ENCODE measurements around the gene ZNF2.
A peak's percentile ranks its signal among the peaks of the same experiment; 100 is the strongest.

The ZNF2 gene

GRCh38 chr2:95203911-95204310 is 38.3 kb downstream of the ZNF2 start:
- no peak overlapping the region for H3K4me3 ChIP-seq (ENCODE audit: control insufficient read depth in 1 of 7, extremely low read depth in 1 of 7, insufficient read depth in 4 of 7, low read depth in 2 of 7, low read length in 6 of 7)
- H3K36me3 ChIP-seq (ENCODE audit: control insufficient read depth in 4 of 4, insufficient read depth in 4 of 4, low read length in 3 of 4) = peaks cover 0 to 4% (median 4%) of the 10 kb centered on the region in 4 experiments
- ChIA-PET CTCF (interaction anchor here (1.1 kb wide), 1 partner anchor 27 kb away, joined by 3 read pairs; no protein-coding TSS in a partner anchor), POLR2A (no interaction called here)
- H3K27ac ChIP-seq (ENCODE audit: insufficient read depth in 1 of 2, low read depth in 1 of 2, low read length in 2 of 2, poor library complexity in 1 of 2, severe bottlenecking in 2 of 2) = no peak overlapping the region
- peaks cover 0 to 13% (median 6%) of the 10 kb centered on the region in 4 experiments for H3K4me1 ChIP-seq (ENCODE audit: control extremely low read depth in 1 of 4, control insufficient read depth in 4 of 4, insufficient read depth in 4 of 4, low read length in 3 of 4)
- no peak for DNase-seq
- 97% methylated on average over 4 of the region's 4 CpGs for WGBS (ENCODE audit: insufficient coverage)
- H3K9me3 ChIP-seq (ENCODE audit: control extremely low read depth in 1 of 5, control insufficient read depth in 4 of 5, insufficient read depth in 2 of 5, low read depth in 1 of 5, low read length in 4 of 5) = peaks cover 0 to 14% (median 3%) of the 10 kb centered on the region in 5 experiments
- H3K27me3 ChIP-seq (replicated peaks in 2 of 5; ENCODE audit: control insufficient read depth in 4 of 5, insufficient read depth in 5 of 5, low read length in 4 of 5) = no peaks in the 10 kb centered on the region

- Histone ChIP-seq H3K4me3 (ENCODE audit: control insufficient read depth in 1 of 7, extremely low read depth in 1 of 7, insufficient read depth in 4 of 7, low read depth in 2 of 7, low read length in 6 of 7) (no peak overlapping the region), H3K36me3 (ENCODE audit: control insufficient read depth in 4 of 4, insufficient read depth in 4 of 4, low read length in 3 of 4) (peaks cover under 1 to 8% (median 8%) of the 10 kb centered on the region in 4 experiments), H3K27me3 (replicated peaks in 2 of 5; ENCODE audit: control insufficient read depth in 4 of 5, insufficient read depth in 5 of 5, low read length in 4 of 5) (no peaks in the 10 kb centered on the region), H3K27ac (ENCODE audit: insufficient read depth in 1 of 2, low read depth in 1 of 2, low read length in 2 of 2, poor library complexity in 1 of 2, severe bottlenecking in 2 of 2) (no peak overlapping the region), H3K9me3 (ENCODE audit: control extremely low read depth in 1 of 5, control insufficient read depth in 4 of 5, insufficient read depth in 2 of 5, low read depth in 1 of 5, low read length in 4 of 5) (peaks cover under 1 to 18% (median 6%) of the 10 kb centered on the region in 5 experiments), H3K4me1 (ENCODE audit: control extremely low read depth in 1 of 4, control insufficient read depth in 4 of 4, insufficient read depth in 4 of 4, low read length in 3 of 4) (peaks cover 0 to 13% (median 6%) of the 10 kb centered on the region in 4 experiments)
- ChIA-PET CTCF (interaction anchor here (1.1 kb wide), 1 partner anchor 26 kb away, joined by 3 read pairs; no protein-coding TSS in a partner anchor), POLR2A (no interaction called here)
- WGBS (ENCODE audit: insufficient coverage) = 100% methylated on average over 1 of the region's 2 CpGs
- no peak for DNase-seq
These were observed 38.8 kb downstream of the ZNF2 start for GRCh38 chr2:95204396-95204795.

- ChIA-PET CTCF (no interaction called here), POLR2A (no interaction called here)
- Histone ChIP-seq H3K4me3 (ENCODE audit: control insufficient read depth in 1 of 7, extremely low read depth in 1 of 7, insufficient read depth in 4 of 7, low read depth in 2 of 7, low read length in 6 of 7) (peak overlapping the region in 2 of 7 experiments; percentile 85 to 93), H3K36me3 (ENCODE audit: control insufficient read depth in 4 of 4, insufficient read depth in 4 of 4, low read length in 3 of 4) (peaks cover 8 to 20% (median 17%) of the 10 kb centered on the region in 4 experiments), H3K27me3 (replicated peaks in 2 of 5; ENCODE audit: control insufficient read depth in 4 of 5, insufficient read depth in 5 of 5, low read length in 4 of 5) (no peaks in the 10 kb centered on the region), H3K4me1 (ENCODE audit: control extremely low read depth in 1 of 4, control insufficient read depth in 4 of 4, insufficient read depth in 4 of 4, low read length in 3 of 4) (peaks cover 0 to 13% (median 6%) of the 10 kb centered on the region in 4 experiments), H3K9me3 (ENCODE audit: control extremely low read depth in 1 of 5, control insufficient read depth in 4 of 5, insufficient read depth in 2 of 5, low read depth in 1 of 5, low read length in 4 of 5) (peaks cover 6 to 26% (median 16%) of the 10 kb centered on the region in 5 experiments), H3K27ac (ENCODE audit: insufficient read depth in 1 of 2, low read depth in 1 of 2, low read length in 2 of 2, poor library complexity in 1 of 2, severe bottlenecking in 2 of 2) (no peak overlapping the region)
- WGBS (ENCODE audit: insufficient coverage) = 66% methylated on average over 8 of the region's 10 CpGs
- no peak for DNase-seq
These were observed 40.5 kb downstream of the ZNF2 start for GRCh38 chr2:95206096-95206495.

- Histone ChIP-seq H3K9me3 (ENCODE audit: control extremely low read depth in 1 of 5, control insufficient read depth in 4 of 5, insufficient read depth in 2 of 5, low read depth in 1 of 5, low read length in 4 of 5) (peaks cover 10 to 38% (median 27%) of the 10 kb centered on the region in 5 experiments), H3K27me3 (replicated peaks in 2 of 5; ENCODE audit: control insufficient read depth in 4 of 5, insufficient read depth in 5 of 5, low read length in 4 of 5) (no peaks in the 10 kb centered on the region), H3K4me3 (ENCODE audit: control insufficient read depth in 1 of 7, extremely low read depth in 1 of 7, insufficient read depth in 4 of 7, low read depth in 2 of 7, low read length in 6 of 7) (peak within 1 kb of the TSS; percentile 65 to 93 (median 81)), H3K36me3 (ENCODE audit: control insufficient read depth in 4 of 4, insufficient read depth in 4 of 4, low read length in 3 of 4) (peaks cover 17 to 33% (median 29%) of the 10 kb centered on the region in 4 experiments), H3K27ac (ENCODE audit: insufficient read depth in 1 of 2, low read depth in 1 of 2, low read length in 2 of 2, poor library complexity in 1 of 2, severe bottlenecking in 2 of 2) (peak within 1 kb of the TSS; percentile 33 to 76), H3K4me1 (ENCODE audit: control extremely low read depth in 1 of 4, control insufficient read depth in 4 of 4, insufficient read depth in 4 of 4, low read length in 3 of 4) (peaks cover 0 to 13% (median 6%) of the 10 kb centered on the region in 4 experiments)
- DNase-seq = peak; percentile 76 to 86 (median 79)
- under 1% methylated on average over 63 of the region's 74 CpGs for WGBS (ENCODE audit: insufficient coverage)
- CTCF ChIA-PET = no interaction called here
- POLR2A ChIA-PET = no interaction called here
These were observed 41.7 kb downstream of the ZNF2 start, which contains the start of gene ZNF892 for GRCh38 chr2:95207111-95207961. Gene ZNF892 (plus strand): TSS chr2:95207521. CDS start chr2:95207816, 295 bp downstream.

GRCh38 chr2:95208106-95208505 is 42.5 kb downstream of the ZNF2 start:
- ChIA-PET CTCF (no interaction called here), POLR2A (no interaction called here)
- Histone ChIP-seq H3K36me3 (ENCODE audit: control insufficient read depth in 4 of 4, insufficient read depth in 4 of 4, low read length in 3 of 4) (peaks cover 20 to 40% (median 36%) of the 10 kb centered on the region in 4 experiments), H3K9me3 (ENCODE audit: control extremely low read depth in 1 of 5, control insufficient read depth in 4 of 5, insufficient read depth in 2 of 5, low read depth in 1 of 5, low read length in 4 of 5) (peaks cover 16 to 45% (median 32%) of the 10 kb centered on the region in 5 experiments), H3K4me1 (ENCODE audit: control extremely low read depth in 1 of 4, control insufficient read depth in 4 of 4, insufficient read depth in 4 of 4, low read length in 3 of 4) (peaks cover 0 to 13% (median 6%) of the 10 kb centered on the region in 4 experiments), H3K27me3 (replicated peaks in 2 of 5; ENCODE audit: control insufficient read depth in 4 of 5, insufficient read depth in 5 of 5, low read length in 4 of 5) (no peaks in the 10 kb centered on the region), H3K27ac (ENCODE audit: insufficient read depth in 1 of 2, low read depth in 1 of 2, low read length in 2 of 2, poor library complexity in 1 of 2, severe bottlenecking in 2 of 2) (no peak overlapping the region), H3K4me3 (ENCODE audit: control insufficient read depth in 1 of 7, extremely low read depth in 1 of 7, insufficient read depth in 4 of 7, low read depth in 2 of 7, low read length in 6 of 7) (peak overlapping the region; percentile 65 to 93 (median 81))
- WGBS (ENCODE audit: insufficient coverage) = 87% methylated on average over 3 of the region's 6 CpGs
- no peak for DNase-seq

- ChIA-PET CTCF (no interaction called here), POLR2A (no interaction called here)
- H3K27me3 ChIP-seq (replicated peaks in 2 of 5; ENCODE audit: control insufficient read depth in 4 of 5, insufficient read depth in 5 of 5, low read length in 4 of 5) = no peaks in the 10 kb centered on the region
- H3K36me3 ChIP-seq (ENCODE audit: control insufficient read depth in 4 of 4, insufficient read depth in 4 of 4, low read length in 3 of 4) = peaks cover 39 to 92% (median 49%) of the 10 kb centered on the region in 4 experiments
- no peaks in the 10 kb centered on the region for H3K4me1 ChIP-seq (ENCODE audit: control extremely low read depth in 1 of 4, control insufficient read depth in 4 of 4, insufficient read depth in 4 of 4, low read length in 3 of 4)
- H3K4me3 ChIP-seq (ENCODE audit: control insufficient read depth in 1 of 7, extremely low read depth in 1 of 7, insufficient read depth in 4 of 7, low read depth in 2 of 7, low read length in 6 of 7) = no peak overlapping the region
- peaks cover 26 to 95% (median 72%) of the 10 kb centered on the region in 5 experiments for H3K9me3 ChIP-seq (ENCODE audit: control extremely low read depth in 1 of 5, control insufficient read depth in 4 of 5, insufficient read depth in 2 of 5, low read depth in 1 of 5, low read length in 4 of 5)
- no peak overlapping the region for H3K27ac ChIP-seq (ENCODE audit: insufficient read depth in 1 of 2, low read depth in 1 of 2, low read length in 2 of 2, poor library complexity in 1 of 2, severe bottlenecking in 2 of 2)
- WGBS (ENCODE audit: insufficient coverage) = 100% methylated on average over 4 of the region's 6 CpGs
- DNase-seq = no peak
These were observed 49.5 kb downstream of the ZNF2 start for GRCh38 chr2:95215018-95215612.
